Measurements from ENCODE around the gene DUSP15.

DNA sequence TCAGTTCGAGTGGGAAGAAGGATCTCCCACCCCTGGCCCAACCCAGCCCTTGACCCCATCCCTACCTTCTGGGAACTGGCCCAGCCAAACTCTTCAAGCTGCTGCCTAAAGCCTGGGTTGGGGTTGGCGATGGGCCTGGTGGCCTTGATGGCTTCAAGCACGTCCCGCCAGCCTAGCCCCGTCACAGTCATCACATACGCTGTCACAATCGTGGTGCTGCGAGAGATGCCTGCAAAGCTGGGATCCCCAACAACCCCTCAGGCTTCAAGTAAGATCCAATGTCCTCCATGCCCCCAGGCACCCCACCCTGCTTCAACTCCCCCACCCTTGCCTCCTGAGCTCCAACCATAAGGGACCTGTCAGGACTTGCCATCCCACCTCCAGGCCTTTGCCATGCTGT, 7.8 kb downstream of the DUSP15 start:
- TF ChIP-seq, protein P1, sequence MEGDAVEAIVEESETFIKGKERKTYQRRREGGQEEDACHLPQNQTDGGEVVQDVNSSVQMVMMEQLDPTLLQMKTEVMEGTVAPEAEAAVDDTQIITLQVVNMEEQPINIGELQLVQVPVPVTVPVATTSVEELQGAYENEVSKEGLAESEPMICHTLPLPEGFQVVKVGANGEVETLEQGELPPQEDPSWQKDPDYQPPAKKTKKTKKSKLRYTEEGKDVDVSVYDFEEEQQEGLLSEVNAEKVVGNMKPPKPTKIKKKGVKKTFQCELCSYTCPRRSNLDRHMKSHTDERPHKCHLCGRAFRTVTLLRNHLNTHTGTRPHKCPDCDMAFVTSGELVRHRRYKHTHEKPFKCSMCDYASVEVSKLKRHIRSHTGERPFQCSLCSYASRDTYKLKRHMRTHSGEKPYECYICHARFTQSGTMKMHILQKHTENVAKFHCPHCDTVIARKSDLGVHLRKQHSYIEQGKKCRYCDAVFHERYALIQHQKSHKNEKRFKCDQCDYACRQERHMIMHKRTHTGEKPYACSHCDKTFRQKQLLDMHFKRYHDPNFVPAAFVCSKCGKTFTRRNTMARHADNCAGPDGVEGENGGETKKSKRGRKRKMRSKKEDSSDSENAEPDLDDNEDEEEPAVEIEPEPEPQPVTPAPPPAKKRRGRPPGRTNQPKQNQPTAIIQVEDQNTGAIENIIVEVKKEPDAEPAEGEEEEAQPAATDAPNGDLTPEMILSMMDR (IDR thresholded peaks at IDR 0.05) = no peak
- TF ChIP-seq EP300 (IDR thresholded peaks at IDR 0.05) = no peak
- no peak for TF ChIP-seq POLR2A (IDR thresholded peaks at IDR 0.05)
